KG1 (cell line): Measurements from ENCODE around the gene ATP4A.

Experiments
- DNase-seq: peaks from one replicate; lab custom pipeline; 2025; lab: John Stamatoyannopoulos, UW

The ATP4A gene

GRCh38 chr19:35524181-35524837 is 39.1 kb downstream of the ATP4A start:
- DNase-seq: no peak

DNA sequence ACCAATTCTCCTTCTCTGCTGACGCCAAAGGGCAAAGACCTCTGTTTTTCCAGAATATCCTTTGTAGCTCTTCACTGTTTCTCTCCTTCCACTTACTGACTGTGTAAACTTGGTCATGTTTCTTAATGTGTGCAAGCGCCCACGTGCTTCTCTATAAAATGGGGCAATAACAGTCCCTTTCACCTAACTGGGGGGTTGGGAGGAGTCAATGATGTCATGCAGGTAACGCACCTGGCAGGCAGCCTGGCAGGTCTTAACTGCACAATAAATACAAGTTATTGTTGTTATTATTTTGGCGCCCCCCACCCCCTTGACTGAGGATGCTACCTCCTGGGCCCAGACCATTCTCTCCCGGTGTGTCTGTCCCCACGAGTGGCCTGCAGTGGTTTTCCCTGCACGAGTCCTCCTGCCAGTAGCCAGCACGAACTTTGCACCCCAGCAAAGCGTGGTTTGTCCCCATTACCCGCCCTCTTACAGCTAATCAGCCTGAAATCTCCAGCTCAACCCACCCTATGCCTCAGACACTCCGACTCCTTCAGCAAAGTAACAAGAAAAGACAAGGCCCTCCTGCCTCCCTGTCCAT is 40.6 kb downstream of the ATP4A start:
- no peak for DNase-seq

DNA sequence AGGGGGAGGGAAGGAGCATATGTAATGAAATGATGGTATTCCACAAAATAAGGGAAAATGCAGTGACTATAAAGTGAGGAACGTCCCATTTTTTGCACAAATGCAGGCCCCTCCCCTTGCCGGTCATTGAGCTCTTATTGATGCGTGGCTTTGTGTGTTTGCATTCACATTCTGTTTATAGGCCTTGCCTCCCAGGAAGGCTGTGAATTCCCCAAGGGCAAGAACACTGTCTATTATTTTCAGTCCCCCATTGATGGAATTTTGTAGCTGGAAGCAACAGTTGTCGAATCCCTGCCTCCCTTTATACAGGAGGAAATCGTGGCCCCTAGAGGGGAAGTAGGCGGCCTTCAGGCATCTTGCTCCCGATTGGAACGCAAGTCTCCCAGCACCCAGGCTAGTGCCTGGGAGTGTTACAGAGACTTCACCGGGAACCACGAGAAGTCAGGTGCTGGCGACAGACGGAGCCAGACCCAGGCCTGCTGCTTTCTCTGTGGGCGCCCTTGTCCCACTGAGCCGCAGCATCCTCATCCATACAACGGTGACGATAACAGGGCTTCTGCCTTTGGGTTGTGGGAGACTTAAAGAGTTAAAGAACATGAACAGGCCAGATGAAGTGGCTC is 42.2 kb downstream of the ATP4A start:
- DNase-seq: no peak

DNA sequence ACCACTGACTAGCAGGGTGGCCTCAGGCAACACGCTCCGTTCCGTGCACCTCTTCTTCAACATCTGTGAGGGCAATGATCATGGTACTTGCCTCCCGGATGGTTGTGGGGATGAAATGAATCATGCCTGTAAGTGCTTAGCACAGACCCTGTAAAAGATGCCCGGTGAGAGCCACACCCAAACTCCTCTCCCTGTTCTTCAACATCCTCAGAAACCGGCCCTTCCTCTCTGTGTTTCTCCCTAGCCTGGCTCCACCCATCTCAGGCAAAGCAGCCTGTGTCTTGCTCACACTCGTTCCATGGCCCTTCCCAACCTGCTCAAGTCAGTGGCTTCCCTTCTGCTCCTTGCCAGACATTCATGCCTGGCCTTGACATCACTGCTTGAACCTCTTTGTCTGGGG is 44.2 kb downstream of the ATP4A start:
- DNase-seq: no peak

DNA sequence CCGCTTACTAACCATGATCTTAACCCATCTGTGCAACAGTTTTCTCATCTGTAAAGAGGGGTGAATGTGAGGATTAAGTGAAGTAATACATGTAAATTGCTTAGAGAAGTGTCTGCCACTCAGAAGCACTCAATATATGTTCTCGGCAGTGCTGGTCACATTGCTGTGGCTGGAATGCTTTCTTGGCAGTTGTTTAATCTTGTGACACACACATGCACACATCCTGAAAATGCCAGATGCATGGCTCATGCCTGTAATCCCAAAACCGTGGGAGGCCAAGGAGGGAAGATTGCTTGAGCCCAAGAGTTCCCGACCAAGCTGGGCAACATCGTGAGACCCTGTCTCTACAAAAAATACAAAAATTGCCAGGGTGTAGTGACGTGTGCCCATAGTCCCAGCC is 45.1 kb downstream of the ATP4A start:
- no peak for DNase-seq

DNA sequence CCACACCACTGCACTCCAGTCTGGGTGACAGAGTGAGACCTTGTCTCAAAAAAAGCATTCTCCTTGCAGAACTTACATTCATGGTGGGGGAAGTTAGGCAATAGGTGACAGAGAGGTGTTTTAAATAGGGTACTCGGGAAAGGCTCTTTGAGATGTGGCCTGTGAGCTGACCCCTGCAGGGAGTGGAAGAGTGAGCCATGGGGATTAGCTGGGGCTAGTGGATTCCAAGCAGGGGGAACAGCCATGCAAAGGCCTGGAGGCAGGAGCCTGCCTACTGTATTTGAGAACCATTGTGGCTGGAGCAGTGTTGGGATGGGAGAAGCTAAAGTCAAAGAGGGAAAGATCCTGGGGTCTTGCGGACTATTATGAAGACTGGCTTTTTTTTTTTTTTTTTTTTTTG is 46.1 kb downstream of the ATP4A start:
- no peak for DNase-seq

- DNase-seq: no peak
Measured at GRCh38 chr19:35516310-35516709, 47.1 kb downstream of the ATP4A start.

- no peak for DNase-seq
Measured at GRCh38 chr19:35514282-35514809, 49.1 kb downstream of the ATP4A start.

GRCh38 chr19:35513628-35514281 is 49.7 kb downstream of the ATP4A start, which contains the start of gene DMKN:
Gene DMKN, minus strand, starts transcription at chr19:35513649. Its CDS starts 174 bp downstream, at chr19:35513475.
- no peak for DNase-seq

DNA sequence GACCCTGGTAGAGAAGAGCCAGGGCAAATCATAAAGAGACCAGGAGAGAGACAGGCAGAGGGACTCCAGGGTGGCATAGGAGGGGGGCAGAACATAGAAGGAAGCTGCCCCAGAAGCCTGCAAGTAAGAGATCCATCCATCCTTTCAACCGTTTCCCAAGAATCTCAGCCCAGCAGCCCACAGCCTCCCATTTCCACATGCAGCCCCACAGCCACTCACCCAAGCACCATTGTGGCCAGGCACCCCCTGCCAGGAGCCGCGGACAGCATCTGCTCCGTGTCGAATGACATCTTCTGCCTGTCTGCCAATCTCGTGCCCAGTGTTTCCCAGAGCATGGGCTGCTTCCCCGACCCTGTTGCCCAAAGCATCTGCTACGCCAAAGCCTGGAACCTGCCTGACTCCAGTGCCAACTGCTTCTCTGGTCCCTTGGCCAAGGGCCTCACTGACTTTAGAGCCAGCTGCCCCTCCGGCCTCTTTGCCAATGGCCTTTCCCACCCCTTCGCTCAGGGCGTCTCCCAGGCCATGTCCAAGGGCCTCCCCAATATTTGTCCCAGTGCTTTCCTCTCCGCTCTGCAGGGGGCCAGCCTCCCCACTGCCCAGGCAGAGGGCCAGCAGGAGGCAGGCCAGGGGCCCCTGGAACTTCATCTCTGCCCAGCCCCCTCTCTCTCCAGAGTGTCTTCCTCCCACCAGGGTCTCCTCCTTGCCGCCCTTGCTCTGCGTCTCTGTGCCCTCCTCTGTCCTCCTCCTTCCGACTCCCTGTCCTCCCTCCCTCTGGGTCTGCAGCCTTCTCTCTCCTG is 50.4 kb downstream of the ATP4A start:
- no peak for DNase-seq

DNA sequence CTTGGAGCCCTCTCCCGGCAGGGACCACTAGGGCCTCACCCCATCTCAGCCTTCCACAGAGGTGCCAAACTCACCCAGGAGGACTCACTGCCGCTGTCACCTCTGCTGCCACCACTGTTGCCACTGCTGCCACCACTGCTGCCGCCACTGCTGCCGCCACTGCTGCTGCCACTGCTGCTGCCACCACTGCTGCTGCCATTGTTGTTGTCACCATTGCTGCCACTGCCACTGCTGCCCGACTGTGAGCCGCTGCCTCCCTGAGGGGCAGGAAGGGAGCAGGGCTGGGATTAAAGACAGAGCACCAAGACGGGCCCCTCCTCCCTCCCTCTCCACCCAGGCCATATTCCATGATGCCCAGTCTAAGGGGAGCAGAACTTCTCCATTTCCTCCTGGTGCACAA is 52.1 kb downstream of the ATP4A start:
- DNase-seq: no peak

GRCh38 chr19:35510626-35510964 is 52.9 kb downstream of the ATP4A start:
- no peak for DNase-seq

DNA sequence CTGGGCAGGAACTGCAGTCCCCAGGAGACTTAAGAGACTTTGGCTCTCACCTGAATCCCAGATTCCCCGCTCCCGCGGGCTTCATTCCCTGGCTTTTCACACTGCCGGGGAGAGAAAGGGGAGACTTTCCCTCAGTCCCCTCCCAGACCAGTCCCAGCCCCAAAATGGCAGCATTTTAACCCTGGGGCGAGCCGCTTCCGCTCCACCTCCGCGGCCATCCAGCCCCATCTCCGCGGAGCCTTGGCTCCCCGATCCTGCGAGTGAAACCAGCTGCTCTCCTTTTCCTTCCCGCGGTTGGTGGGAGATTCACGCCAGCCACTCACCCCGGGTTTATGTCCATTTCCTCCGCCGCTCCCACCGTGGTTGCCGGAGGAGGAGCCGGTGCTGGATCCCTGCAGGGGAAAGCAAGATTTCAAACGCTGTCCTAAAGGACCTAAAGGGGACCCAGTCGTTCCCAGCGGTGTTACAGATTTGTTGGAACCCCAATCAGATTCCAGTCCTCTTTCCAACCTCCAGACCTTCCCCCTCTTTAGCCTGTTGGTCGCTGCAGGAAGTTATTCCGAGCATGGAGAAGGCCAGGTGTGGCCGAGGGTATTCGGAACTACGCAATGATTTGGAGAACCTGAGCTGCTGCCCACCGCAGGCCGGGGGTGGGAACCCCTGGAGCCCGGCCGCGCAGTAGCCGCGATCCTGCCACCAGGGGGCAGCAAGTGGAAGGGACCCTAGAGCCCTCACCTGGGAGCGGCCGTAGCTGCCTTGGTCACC is 53.4 kb downstream of the ATP4A start:
- DNase-seq: peak; percentile 7

DNA sequence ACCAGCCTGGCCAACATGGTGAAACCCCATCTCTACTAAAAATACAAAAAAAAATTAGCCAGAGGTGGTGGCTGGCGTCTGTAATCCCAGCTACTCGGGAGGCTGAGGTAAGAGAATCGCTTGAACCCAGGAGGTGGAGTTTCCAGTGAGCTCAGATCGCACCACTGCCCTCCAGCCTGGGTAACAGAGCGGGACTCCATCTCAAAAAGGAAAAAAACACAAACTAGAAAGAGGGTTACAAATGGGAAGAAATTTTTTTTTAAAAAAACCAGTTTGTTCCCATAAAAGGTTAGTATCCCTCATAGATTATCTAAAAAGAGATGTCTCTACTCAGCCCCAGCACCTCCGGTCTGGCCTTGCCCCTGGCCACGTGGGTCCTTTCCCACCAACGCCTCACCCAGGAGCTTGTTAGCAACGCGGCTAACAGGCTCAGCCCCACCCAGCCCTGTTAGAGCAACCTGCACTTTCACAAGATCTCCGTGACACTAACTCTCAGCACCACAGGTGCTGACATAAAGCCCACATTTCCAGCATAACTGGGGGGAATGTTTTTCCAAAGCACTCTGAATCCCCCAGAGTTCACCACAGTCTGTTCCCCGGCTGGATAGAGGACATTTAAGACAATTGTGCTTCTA is 54.3 kb downstream of the ATP4A start:
- DNase-seq: no peak

- no peak for DNase-seq
Measured at GRCh38 chr19:35508129-35508528, 55.3 kb downstream of the ATP4A start.

DNA sequence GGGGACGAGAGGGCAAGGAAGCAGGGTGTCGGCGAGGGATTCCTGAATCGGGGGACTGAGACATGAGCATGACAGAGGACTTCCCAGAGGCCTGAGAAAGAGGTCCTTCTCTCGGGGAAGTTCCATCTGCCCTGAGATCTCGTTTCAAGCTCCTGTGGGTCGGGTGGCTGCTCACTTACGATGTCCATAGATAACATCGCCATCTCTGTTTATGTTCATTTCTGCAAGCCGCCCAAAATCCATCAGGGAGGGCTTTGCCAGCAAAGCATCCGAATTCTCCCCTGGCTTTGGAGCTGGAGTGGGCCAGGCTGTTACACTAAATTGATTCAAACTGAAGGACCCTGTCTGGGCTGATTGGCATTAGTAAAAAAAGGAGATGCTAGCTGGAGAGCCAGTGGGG is 55.9 kb downstream of the ATP4A start:
- no peak for DNase-seq

DNA sequence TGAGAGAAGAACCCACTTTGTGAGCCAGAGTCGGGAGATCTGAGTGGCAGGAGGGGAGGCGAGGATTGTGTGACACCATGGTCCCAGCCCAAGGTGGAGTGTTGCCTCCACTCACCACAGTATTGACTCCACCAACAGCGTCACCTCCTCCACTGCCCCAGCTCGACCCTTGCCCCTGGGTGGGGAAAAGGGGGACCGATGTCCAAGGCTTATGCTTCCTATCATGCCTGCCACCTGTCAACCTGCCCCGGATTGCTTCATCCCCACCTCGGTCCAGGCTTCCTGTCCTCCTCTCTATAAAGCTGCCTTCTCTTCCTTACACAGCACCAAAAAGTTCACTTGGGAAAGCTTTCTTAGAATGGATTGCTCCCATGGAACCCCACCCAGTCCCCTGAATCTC is 57.4 kb downstream of the ATP4A start:
- DNase-seq: no peak

- DNase-seq: no peak
Measured at GRCh38 chr19:35502751-35503150, 60.7 kb downstream of the ATP4A start.

- DNase-seq: no peak
Measured at GRCh38 chr19:35501684-35502083, 61.8 kb downstream of the ATP4A start.

DNA sequence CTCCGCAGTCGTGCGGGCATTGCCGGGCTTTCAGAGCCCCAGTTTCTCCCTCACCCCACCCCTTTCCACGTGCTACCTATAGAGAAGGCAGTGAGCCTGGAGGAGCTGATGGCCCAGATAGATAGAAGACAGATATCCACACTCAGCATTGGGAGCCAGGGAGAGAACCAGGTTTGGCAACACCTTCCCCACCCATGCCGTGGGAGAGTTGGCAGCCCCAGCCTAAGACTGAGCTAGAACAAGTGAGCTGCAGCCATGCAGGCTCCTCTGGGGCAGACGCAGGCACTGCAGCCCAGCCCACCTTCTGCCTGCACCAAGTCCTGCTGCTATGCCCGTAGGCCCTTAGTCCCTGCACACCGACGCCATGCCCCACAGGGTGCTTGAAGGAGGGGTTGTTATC is 62.8 kb downstream of the ATP4A start:
- no peak for DNase-seq
